ENCODE results near the gene ANKRD13D.
"Not testable (repeated sequence)": the region's sequence is repeated elsewhere in the genome, so short reads cannot be mapped to it uniquely, and the experiment has no call there.

The ANKRD13D gene

GRCh38 chr11:67304511-67305113, 15.5 kb downstream of the ANKRD13D start:
- DNase-seq, result no peak

- DNase-seq, result no peak
These were observed 17.9 kb downstream of the ANKRD13D start for GRCh38 chr11:67306769-67307544.

- DNase-seq, result no peak
These were observed 18.5 kb downstream of the ANKRD13D start for GRCh38 chr11:67307545-67308001.

- DNase-seq, result no peak
These were observed 19.1 kb downstream of the ANKRD13D start for GRCh38 chr11:67308031-67308866.

- DNase-seq, result no peak
These were observed 20.1 kb downstream of the ANKRD13D start for GRCh38 chr11:67309166-67309565.

- no peak for DNase-seq
These were observed 20.6 kb downstream of the ANKRD13D start for GRCh38 chr11:67309661-67310061.

GRCh38 chr11:67310246-67311050, 21.3 kb downstream of the ANKRD13D start:
- DNase-seq, result no peak

GRCh38 chr11:67311051-67311555, 22.0 kb downstream of the ANKRD13D start:
- DNase-seq, result no peak

- no peak for DNase-seq
These were observed 22.5 kb downstream of the ANKRD13D start for GRCh38 chr11:67311556-67312082.

GRCh38 chr11:67312187-67313021, 23.3 kb downstream of the ANKRD13D start:
- DNase-seq, result no peak

GRCh38 chr11:67313125-67313890, 24.2 kb downstream of the ANKRD13D start:
- DNase-seq, result no peak

GRCh38 chr11:67314218-67314617, 25.1 kb downstream of the ANKRD13D start:
- DNase-seq, result no peak

- DNase-seq, result no peak
These were observed 26.3 kb downstream of the ANKRD13D start for GRCh38 chr11:67315325-67315909.

- no peak for DNase-seq
These were observed 27.7 kb downstream of the ANKRD13D start for GRCh38 chr11:67316882-67317204.

GRCh38 chr11:67317205-67317887, 28.2 kb downstream of the ANKRD13D start:
- peak; percentile 94 for DNase-seq

- DNase-seq, result no peak
These were observed 28.9 kb downstream of the ANKRD13D start for GRCh38 chr11:67317888-67318555.

- DNase-seq, result not testable (repeated sequence)
These were observed 29.8 kb downstream of the ANKRD13D start for GRCh38 chr11:67318876-67319275.

- no peak for DNase-seq
These were observed 30.9 kb downstream of the ANKRD13D start for GRCh38 chr11:67320011-67320410.

- no peak for DNase-seq
These were observed 31.6 kb downstream of the ANKRD13D start for GRCh38 chr11:67320691-67321090.

All from activated gamma-delta T cell (primary cell).